Measurements from ENCODE around the gene RPAP2.

DNA sequence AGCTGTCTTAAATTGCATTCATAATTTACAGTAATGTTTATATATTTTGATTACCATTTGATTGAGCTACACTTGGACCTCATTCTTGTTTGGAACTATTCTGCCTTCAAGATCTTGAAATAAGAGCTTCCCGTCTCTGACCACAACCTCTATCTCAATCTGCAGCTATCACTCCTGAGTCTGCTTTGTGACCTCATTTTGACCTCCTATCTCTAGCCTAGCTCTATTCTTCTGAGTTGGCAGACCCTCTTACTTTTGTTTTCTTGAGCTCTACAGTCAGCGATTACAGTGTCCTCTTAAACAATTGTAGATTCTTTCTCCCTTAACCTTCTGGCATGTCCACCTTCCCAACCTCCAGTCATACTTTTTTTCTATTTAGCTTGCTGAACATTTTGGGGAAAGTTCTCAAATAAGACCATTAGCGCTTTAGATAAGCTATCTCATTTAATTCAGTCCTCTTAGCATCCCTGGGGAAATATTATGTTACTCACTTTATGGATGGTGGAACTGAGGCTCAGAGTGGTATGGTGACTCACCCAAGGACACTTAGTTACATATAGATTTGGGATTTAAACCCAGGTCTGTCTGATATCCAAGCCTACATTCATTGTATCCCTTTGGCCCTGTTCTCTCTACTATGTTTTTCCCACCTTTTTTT lies 19.1 kb downstream of the RPAP2 start:
- TF ChIP-seq POLR2A (IDR thresholded peaks at IDR 0.05; ENCODE audit: low read depth, low read length): no peak
- no peak for TF ChIP-seq POLR2AphosphoS5 (IDR thresholded peaks at IDR 0.05; ENCODE audit: low read depth, low read length)

Data from GM12892 (cell line).